H9 (cell line): ENCODE results near the gene PARD3. TPM values are rescaled to one million over a fixed set of nuclear protein-coding genes. Genes with fewer than 3 reads are reported as not detected.

ENCODE experiments used
- DNase-seq: peaks from one replicate; pipeline ENCODE4 v3.0.0-alpha.2; 2017
- H2AFZ ChIP-seq: one replicate; pipeline ENCODE4 v1.6.1; 2013; ENCODE audit warnings: mild to moderate bottlenecking, low read length, control low read depth, moderate library complexity
- H2AK5ac ChIP-seq: 2 replicates; pipeline ENCODE4 v1.6.1; 2013; ENCODE audit warnings: low read length, control low read depth, mixed read lengths; ENCODE audit not compliant: insufficient read length
- H2BK120ac ChIP-seq: one replicate; pipeline ENCODE4 v1.6.1; 2013; ENCODE audit warnings: low read depth, mild to moderate bottlenecking, low read length, control low read depth, inconsistent platforms; ENCODE audit not compliant: poor library complexity, severe bottlenecking
- H2BK12ac ChIP-seq: 2 replicates; pipeline ENCODE4 v1.6.1; 2013; ENCODE audit warnings: low read length, control low read depth, mixed read lengths, low read depth; ENCODE audit not compliant: insufficient read length
- H2BK15ac ChIP-seq: 2 replicates; pipeline ENCODE4 v1.6.1; 2013; ENCODE audit warnings: low read depth, low read length, control low read depth
- H2BK20ac ChIP-seq: one replicate; pipeline ENCODE4 v1.6.1; 2013; ENCODE audit warnings: low read depth, mild to moderate bottlenecking, low read length, control low read depth, inconsistent platforms; ENCODE audit not compliant: poor library complexity, severe bottlenecking
- H2BK5ac ChIP-seq: 2 replicates; pipeline ENCODE4 v1.6.1; 2013; ENCODE audit warnings: low read length, control low read depth, mixed read lengths; ENCODE audit not compliant: insufficient read length
- H3K14ac ChIP-seq: 2 replicates; pipeline ENCODE4 v1.6.1; 2013; ENCODE audit warnings: low read length, control low read depth; ENCODE audit not compliant: insufficient read depth
- H3K18ac ChIP-seq: 2 replicates; pipeline ENCODE4 v1.6.1; 2013; ENCODE audit warnings: low read depth, mild to moderate bottlenecking, mixed read lengths, low read length, control low read depth; ENCODE audit not compliant: insufficient read length
- H3K23ac ChIP-seq: 2 replicates; pipeline ENCODE4 v1.6.1; 2013; ENCODE audit warnings: low read length, control low read depth, mixed read lengths, low read depth; ENCODE audit not compliant: insufficient read length
- H3K23me2 ChIP-seq: 2 replicates; pipeline ENCODE4 v1.6.1; 2013; ENCODE audit warnings: low read depth, mild to moderate bottlenecking, mixed read lengths, low read length, control low read depth; ENCODE audit not compliant: insufficient read length, poor library complexity, severe bottlenecking
- H3K27ac ChIP-seq: 2 replicates; pipeline ENCODE4 v1.5.1; 2013; ENCODE audit warnings: low read length, control low read depth, mixed read lengths, low read depth; ENCODE audit not compliant: insufficient read length
- H3K27me3 ChIP-seq: 2 replicates; pipeline ENCODE4 v1.6.1; 2013; ENCODE audit warnings: low read length, control low read depth, inconsistent platforms; ENCODE audit not compliant: insufficient read depth
- H3K4ac ChIP-seq: 2 replicates; pipeline ENCODE4 v1.6.1; 2013; ENCODE audit warnings: low read depth, mild to moderate bottlenecking, control low read depth, inconsistent platforms, low read length, moderate library complexity
- H3K4me1 ChIP-seq: 2 replicates; pipeline ENCODE4 v1.6.1; 2013; ENCODE audit warnings: low read length, control low read depth, inconsistent platforms; ENCODE audit not compliant: insufficient read depth
- H3K4me2 ChIP-seq: 2 replicates; pipeline ENCODE4 v1.6.1; 2013; ENCODE audit warnings: low read length, control low read depth, mixed read lengths; ENCODE audit not compliant: insufficient read length, insufficient read depth
- H3K56ac ChIP-seq: 2 replicates; pipeline ENCODE4 v1.6.1; 2013; ENCODE audit warnings: low read depth, mild to moderate bottlenecking, mixed read lengths, low read length, control low read depth; ENCODE audit not compliant: insufficient read length
- H3K79me1 ChIP-seq: 2 replicates; pipeline ENCODE4 v1.6.1; 2013; ENCODE audit warnings: low read depth, mild to moderate bottlenecking, moderate library complexity, low read length, control low read depth, inconsistent platforms; ENCODE audit not compliant: insufficient read depth, poor library complexity, severe bottlenecking
- H3K79me2 ChIP-seq: 2 replicates; pipeline ENCODE4 v1.6.1; 2013; ENCODE audit warnings: low read length, control low read depth, inconsistent platforms; ENCODE audit not compliant: insufficient read depth
- H3K9ac ChIP-seq: 2 replicates; pipeline ENCODE4 v1.6.1; 2013; ENCODE audit warnings: low read length, control low read depth, mixed read lengths; ENCODE audit not compliant: insufficient read length; ENCODE audit errors: extremely low read depth
- H3K9me3 ChIP-seq: one replicate; pipeline ENCODE4 v1.6.1; 2013; ENCODE audit warnings: low read depth, low read length, inconsistent platforms; ENCODE audit not compliant: control insufficient read depth
- H3T11ph ChIP-seq: one replicate; pipeline ENCODE4 v1.6.1; 2013; ENCODE audit warnings: mild to moderate bottlenecking, low read length, control low read depth, inconsistent platforms
- H4K20me1 ChIP-seq: one replicate; pipeline ENCODE4 v1.6.1; 2013; ENCODE audit not compliant: control insufficient read depth, insufficient read length, insufficient read depth
- H4K5ac ChIP-seq: 2 replicates; pipeline ENCODE4 v1.6.1; 2013; ENCODE audit warnings: low read depth, mild to moderate bottlenecking, mixed read lengths, low read length, control low read depth; ENCODE audit not compliant: insufficient read length
- H4K8ac ChIP-seq: replicated peaks from 2 replicates; pipeline ENCODE4 v1.6.1; 2013; ENCODE audit warnings: low read length, control low read depth, mixed read lengths, low read depth; ENCODE audit not compliant: insufficient read length
- H4K91ac ChIP-seq: 2 replicates; pipeline ENCODE4 v1.6.1; 2013; ENCODE audit warnings: low read depth, mild to moderate bottlenecking, moderate library complexity, mixed read lengths, low read length, control low read depth; ENCODE audit not compliant: insufficient read length
- H3K27ac Mint-ChIP-seq, 3 experiments: 2 replicates in 2 of 3; 3 replicates in 1 of 3; pipeline ENCODE4 v1.8.0; 2020 to 2021; ENCODE audit warnings: mixed read lengths in 3 of 3, mild to moderate bottlenecking in 1 of 3, moderate library complexity in 1 of 3
- H3K27me3 Mint-ChIP-seq: 2 replicates; pipeline ENCODE4 v1.8.0; 2021; ENCODE audit warnings: low read depth, mild to moderate bottlenecking, moderate library complexity, mixed read lengths
- H3K36me3 Mint-ChIP-seq, 3 experiments: 2 replicates in 2 of 3; 3 replicates in 1 of 3; pipeline ENCODE4 v1.8.0; 2020 to 2021; ENCODE audit warnings: low read depth in 3 of 3, mixed read lengths in 3 of 3; ENCODE audit not compliant: insufficient read depth in 1 of 3
- H3K4me1 Mint-ChIP-seq, 2 experiments: 2 replicates each; pipeline ENCODE4 v1.8.0; 2020; ENCODE audit warnings: mixed read lengths in 2 of 2
- H3K4me3 Mint-ChIP-seq, 2 experiments: 2 replicates in 1 of 2; 3 replicates in 1 of 2; pipeline ENCODE4 v1.8.0; 2020 to 2021; ENCODE audit warnings: mild to moderate bottlenecking in 2 of 2, mixed read lengths in 2 of 2, moderate library complexity in 1 of 2
- H3K9me3 Mint-ChIP-seq, 2 experiments: 2 replicates in 1 of 2; 3 replicates in 1 of 2; pipeline ENCODE4 v1.8.0; 2020; ENCODE audit warnings: mild to moderate bottlenecking in 2 of 2, mixed read lengths in 2 of 2, moderate library complexity in 1 of 2
- WGBS: extraction: QIAGEN DNeasy Blood & Tissue Kit; methylation state at CpG from one replicate; pipeline ENCODE4 v1.1.7; 2013; ENCODE audit warnings: missing lambda C conversion rate, low lambda C conversion rate, mixed read lengths; ENCODE audit not compliant: insufficient read length; ENCODE audit errors: extremely low coverage; 5-methylcytosine and 5-hydroxymethylcytosine counted together
- total RNA-seq: library from RNA; stranded (reverse); gene quantifications from 2 replicates; pipeline ENCODE4 v1.2.1, GENCODE V29; 2021
- TF ChIP-seq, protein P1 (sequence below): fragments of 200-600 bp; sonication (generic); conservative IDR thresholded peaks from 3 replicates; pipeline ENCODE4 v1.8.0; 2021; ENCODE audit warnings: antibody characterized with exemption, mild to moderate bottlenecking

The PARD3 gene
- total RNA-seq, 1 experiment from 2014 or later: 44.7 TPM

GRCh38 chr10:34731213-34731612, 83.9 kb downstream of the PARD3 start:
- no peak overlapping the region for H3K14ac ChIP-seq
- WGBS: no CpG with 5 or more reads among the region's 2 CpGs
- H3K23me2 ChIP-seq: no peaks in the 10 kb centered on the region
- H4K8ac ChIP-seq: no peak overlapping the region
- H3K27ac Mint-ChIP-seq: no peak overlapping the region
- no peak overlapping the region for H3K4ac ChIP-seq
- peaks cover 16 to 21% of the 10 kb centered on the region in 2 experiments for H3K4me1 Mint-ChIP-seq
- no peak overlapping the region for H2BK12ac ChIP-seq
- no peaks in the 10 kb centered on the region for H3K27me3 ChIP-seq
- H3K23ac ChIP-seq: no peak overlapping the region
- no peak overlapping the region for H3K56ac ChIP-seq
- peaks cover 2% of the 10 kb centered on the region; the same call in 1 of the 2 replicates for H3K79me2 ChIP-seq
- no peak overlapping the region for H2AFZ ChIP-seq
- DNase-seq: no peak
- H2BK120ac ChIP-seq: no peak overlapping the region
- no peak overlapping the region for H2BK15ac ChIP-seq
- H3K18ac ChIP-seq: no peak overlapping the region
- H3K9ac ChIP-seq: no peak overlapping the region
- no peak overlapping the region for H3K4me3 Mint-ChIP-seq
- H3K27me3 Mint-ChIP-seq: no peaks in the 10 kb centered on the region
- H3T11ph ChIP-seq: no peak overlapping the region
- H2BK20ac ChIP-seq: no peak overlapping the region
- no peaks in the 10 kb centered on the region; a peak in 1 of 7 replicates for H3K36me3 Mint-ChIP-seq
- H4K5ac ChIP-seq: no peak overlapping the region
- peaks cover 7% of the 10 kb centered on the region for H3K79me1 ChIP-seq
- no peak overlapping the region for H2AK5ac ChIP-seq
- H3K9me3 Mint-ChIP-seq: no peaks in the 10 kb centered on the region
- TF ChIP-seq, protein P1, sequence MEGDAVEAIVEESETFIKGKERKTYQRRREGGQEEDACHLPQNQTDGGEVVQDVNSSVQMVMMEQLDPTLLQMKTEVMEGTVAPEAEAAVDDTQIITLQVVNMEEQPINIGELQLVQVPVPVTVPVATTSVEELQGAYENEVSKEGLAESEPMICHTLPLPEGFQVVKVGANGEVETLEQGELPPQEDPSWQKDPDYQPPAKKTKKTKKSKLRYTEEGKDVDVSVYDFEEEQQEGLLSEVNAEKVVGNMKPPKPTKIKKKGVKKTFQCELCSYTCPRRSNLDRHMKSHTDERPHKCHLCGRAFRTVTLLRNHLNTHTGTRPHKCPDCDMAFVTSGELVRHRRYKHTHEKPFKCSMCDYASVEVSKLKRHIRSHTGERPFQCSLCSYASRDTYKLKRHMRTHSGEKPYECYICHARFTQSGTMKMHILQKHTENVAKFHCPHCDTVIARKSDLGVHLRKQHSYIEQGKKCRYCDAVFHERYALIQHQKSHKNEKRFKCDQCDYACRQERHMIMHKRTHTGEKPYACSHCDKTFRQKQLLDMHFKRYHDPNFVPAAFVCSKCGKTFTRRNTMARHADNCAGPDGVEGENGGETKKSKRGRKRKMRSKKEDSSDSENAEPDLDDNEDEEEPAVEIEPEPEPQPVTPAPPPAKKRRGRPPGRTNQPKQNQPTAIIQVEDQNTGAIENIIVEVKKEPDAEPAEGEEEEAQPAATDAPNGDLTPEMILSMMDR: no peak
- no peaks in the 10 kb centered on the region for H3K4me1 ChIP-seq
- H4K91ac ChIP-seq: no peak overlapping the region
- H3K4me2 ChIP-seq: no peak overlapping the region
- no peak overlapping the region for H2BK5ac ChIP-seq
- no peak overlapping the region for H3K27ac ChIP-seq
- no peaks in the 10 kb centered on the region for H4K20me1 ChIP-seq
- H3K9me3 ChIP-seq: no peaks in the 10 kb centered on the region
